Measurements from ENCODE around the gene UPP2. TPM values are rescaled to one million over a fixed set of nuclear protein-coding genes. Genes with fewer than 3 reads are reported as not detected.
A peak's percentile ranks its signal among the peaks of the same experiment; 100 is the strongest.

Gene UPP2
- total and polyA plus RNA-seq, 4 donors, result 0.51 to 9.0 (median 1.3) TPM

- TF ChIP-seq REST (IDR thresholded peaks at IDR 0.05) (peak; percentile 71), HNF4A (conservative IDR thresholded peaks at IDR 0.05) (peak; percentile 93 to 96), TAF1 (conservative IDR thresholded peaks at IDR 0.05) (peak; percentile 81), FOXA1 (IDR thresholded peaks at IDR 0.05) (peak; percentile 90)
These were observed 30.4 kb downstream of the UPP2 start (continued) for GRCh38 chr2:158131919-158132566.

GRCh38 chr2:158134055-158134454, 32.4 kb downstream of the UPP2 start:
- H3K36me3 ChIP-seq (ENCODE audit: control insufficient read depth in 4 of 4, insufficient read depth in 3 of 4, low read depth in 1 of 4, low read length in 3 of 4), result no peaks in the 10 kb centered on the region
- no peak overlapping the region for H3K4me3 ChIP-seq (ENCODE audit: low read depth in 1 of 3, low read length in 3 of 3)
- TF ChIP-seq REST (IDR thresholded peaks at IDR 0.05), result no peak
- TF ChIP-seq YY1 (IDR thresholded peaks at IDR 0.05), result no peak
- no peak for TF ChIP-seq ZBTB33 (IDR thresholded peaks at IDR 0.05)
- no peak for TF ChIP-seq TAF1 (conservative IDR thresholded peaks at IDR 0.05)
- no peak for TF ChIP-seq HNF4A (conservative IDR thresholded peaks at IDR 0.05)
- no peak for TF ChIP-seq CTCF (IDR thresholded peaks at IDR 0.05; ENCODE audit: low read depth, low read length, missing input control)
- no peak for TF ChIP-seq HNF4G (IDR thresholded peaks at IDR 0.05)
- TF ChIP-seq ATF3 (IDR thresholded peaks at IDR 0.05), result no peak
- no peak for TF ChIP-seq FOXA1 (IDR thresholded peaks at IDR 0.05)
- TF ChIP-seq GABPA (IDR thresholded peaks at IDR 0.05 in 1 of 2, conservative IDR thresholded peaks at IDR 0.05 in 1 of 2), result no peak
- TF ChIP-seq RAD21 (IDR thresholded peaks at IDR 0.05), result no peak
- TF ChIP-seq MAX (IDR thresholded peaks at IDR 0.05), result no peak
- no peak for TF ChIP-seq EGR1 (IDR thresholded peaks at IDR 0.05; ENCODE audit: low read depth in 2 of 2)
- TF ChIP-seq RXRA (IDR thresholded peaks at IDR 0.05), result no peak
- no peak for TF ChIP-seq NR2F2 (IDR thresholded peaks at IDR 0.05)
- 38% methylated on average over 4 of the region's 4 CpGs for WGBS
- H3K9me3 ChIP-seq (ENCODE audit: control insufficient read depth in 4 of 4, low read length in 3 of 4), result no peaks in the 10 kb centered on the region
- peaks cover 6 to 41% (median 27%) of the 10 kb centered on the region in 4 donors for H3K4me1 ChIP-seq (ENCODE audit: control insufficient read depth in 4 of 4, insufficient read depth in 4 of 4, low read length in 3 of 4)
- H3K9ac ChIP-seq (ENCODE audit: low read depth in 1 of 2, low read length in 2 of 2), result no peak overlapping the region
- no peaks in the 10 kb centered on the region for H3K27me3 ChIP-seq (ENCODE audit: control insufficient read depth in 4 of 4, insufficient read depth in 4 of 4, low read length in 3 of 4)
- no peak for DNase-seq (ENCODE audit: low spot score)
- no peak overlapping the region for H3K27ac ChIP-seq (ENCODE audit: low read depth in 1 of 2, low read length in 2 of 2)
